H1 (cell line): ENCODE data around the gene PARD3. TPM values are rescaled to one million over a fixed set of nuclear protein-coding genes. Genes with fewer than 3 reads are reported as not detected.

ENCODE experiments used
- CTCF ChIA-PET: fragments of 300-600 bp; sonication (Branson Sonifier 250); formaldehyde crosslinking; loops from one replicate; lab custom pipeline; 2021; ENCODE audit not compliant: partially characterized antibody; lab: Charles Lee
- POLR2A ChIA-PET: fragments of 300-600 bp; sonication (Branson Sonifier 250); formaldehyde crosslinking; loops from one replicate; lab custom pipeline; 2021; ENCODE audit warnings: inconsistent platforms; ENCODE audit not compliant: partially characterized antibody; lab: Charles Lee
- DNase-seq, 2 experiments: peaks; one replicate each; pipeline versions ENCODE4 v3.0.0 to v3.0.0-alpha.2; 2010 to 2022; ENCODE audit warnings: low spot score in 2 of 2, low read depth in 1 of 2, mixed read lengths in 1 of 2
- FAIRE-seq: peaks from 2 replicates; lab custom pipeline; 2011; peaks lifted over from hg19 to GRCh38; lab: Jason Lieb, UNC
- H2AFZ ChIP-seq: 2 replicates; pipeline ENCODE4 v1.8.1; 2012; ENCODE audit warnings: low read length, inconsistent platforms
- H2AK5ac ChIP-seq: 2 replicates; pipeline ENCODE4 v1.6.1; 2013; ENCODE audit warnings: low read depth, low read length
- H2BK120ac ChIP-seq: replicated peaks from 2 replicates; pipeline ENCODE3; 2013; ENCODE audit warnings: low read depth, low read length, inconsistent platforms
- H2BK12ac ChIP-seq: 2 replicates; pipeline ENCODE4 v1.6.1; 2013; ENCODE audit warnings: low read depth, low read length
- H2BK15ac ChIP-seq: 2 replicates; pipeline ENCODE4 v1.6.1; 2013; ENCODE audit warnings: low read length
- H2BK20ac ChIP-seq: 2 replicates; pipeline ENCODE4 v1.6.1; 2013; ENCODE audit warnings: low read length
- H2BK5ac ChIP-seq: 2 replicates; pipeline ENCODE4 v1.6.1; 2013; ENCODE audit warnings: low read depth, low read length
- H3K14ac ChIP-seq: 2 replicates; pipeline ENCODE4 v1.6.1; 2013; ENCODE audit warnings: inconsistent platforms; ENCODE audit not compliant: insufficient read length
- H3K18ac ChIP-seq: 2 replicates; pipeline ENCODE4 v1.6.1; 2013; ENCODE audit warnings: low read length; ENCODE audit errors: extremely low read depth
- H3K23ac ChIP-seq: 2 replicates; pipeline ENCODE4 v1.6.1; 2013; ENCODE audit warnings: inconsistent platforms; ENCODE audit not compliant: insufficient read length
- H3K23me2 ChIP-seq: 2 replicates; pipeline ENCODE4 v1.6.1; 2013; ENCODE audit warnings: low read depth, low read length
- H3K27ac ChIP-seq: 2 replicates; pipeline ENCODE4 v1.6.1; 2011; ENCODE audit warnings: low read depth, low read length, inconsistent platforms
- H3K27me3 ChIP-seq, 4 experiments: replicated peaks in 1 of 4; 1 replicate in 1 of 4; 2 replicates in 3 of 4; pipeline versions ENCODE4 v1.6.1 to v1.8.1; 2011 to 2013; ENCODE audit warnings: low read length in 3 of 4, mild to moderate bottlenecking in 3 of 4, inconsistent platforms in 2 of 4, mixed read lengths in 2 of 4, moderate library complexity in 1 of 4; ENCODE audit not compliant: control insufficient read depth in 3 of 4, insufficient read depth in 3 of 4; ENCODE audit errors: extremely low read depth in 1 of 4
- H3K36me3 ChIP-seq, 4 experiments: 2 replicates each; pipeline versions ENCODE4 v1.6.1 to v1.8.1; 2011 to 2013; ENCODE audit warnings: mild to moderate bottlenecking in 4 of 4, low read length in 3 of 4, moderate library complexity in 2 of 4, control low read depth in 1 of 4, inconsistent platforms in 1 of 4; ENCODE audit not compliant: insufficient read depth in 4 of 4, control insufficient read depth in 2 of 4
- H3K4ac ChIP-seq: replicated peaks from 2 replicates; pipeline ENCODE3; 2013; ENCODE audit warnings: low read length, low read depth, mixed read lengths, inconsistent platforms; ENCODE audit not compliant: insufficient read length
- H3K4me1 ChIP-seq, 4 experiments: replicated peaks in 1 of 4; 1 replicate in 1 of 4; 2 replicates in 3 of 4; pipeline versions ENCODE4 v1.6.1 to v1.8.1; 2011 to 2013; ENCODE audit warnings: low read length in 3 of 4, inconsistent platforms in 2 of 4, mixed read lengths in 1 of 4; ENCODE audit not compliant: insufficient read depth in 4 of 4, control insufficient read depth in 3 of 4
- H3K4me2 ChIP-seq, 2 experiments: 2 replicates each; pipeline versions ENCODE4 v1.6.1 to v1.8.1; 2011 to 2013; ENCODE audit warnings: low read depth in 2 of 2, low read length in 2 of 2, control low read depth in 1 of 2, inconsistent platforms in 1 of 2, mild to moderate bottlenecking in 1 of 2; ENCODE audit not compliant: insufficient read depth in 1 of 2
- H3K4me3 ChIP-seq, 4 experiments: fragments of 200-600, 300-600 bp in 1 of 4; sonication (generic), shearing (Covaris generic), sonication (Bioruptor Twin) in 1 of 4; 2 replicates each; pipeline versions ENCODE4 v1.5.1 to v1.8.1; 2011 to 2016; ENCODE audit warnings: low read length in 4 of 4, low read depth in 3 of 4, control low read depth in 2 of 4, inconsistent platforms in 2 of 4, mild to moderate bottlenecking in 2 of 4, mixed read lengths in 1 of 4, moderate library complexity in 1 of 4; ENCODE audit not compliant: insufficient read depth in 2 of 4; ENCODE audit errors: extremely low read depth in 1 of 4
- H3K56ac ChIP-seq: replicated peaks from 2 replicates; pipeline ENCODE3; 2013; ENCODE audit warnings: low read depth, mild to moderate bottlenecking, mixed read lengths, low read length, inconsistent platforms; ENCODE audit not compliant: insufficient read length
- H3K79me1 ChIP-seq: 2 replicates; pipeline ENCODE4 v1.6.1; 2013; ENCODE audit warnings: low read depth, low read length, control low read depth
- H3K79me2 ChIP-seq, 2 experiments: 2 replicates each; pipeline versions ENCODE4 v1.6.1 to v1.8.1; 2012 to 2013; ENCODE audit warnings: low read length in 2 of 2, mild to moderate bottlenecking in 2 of 2, inconsistent platforms in 1 of 2; ENCODE audit not compliant: insufficient read depth in 2 of 2, control insufficient read depth in 1 of 2
- H3K9ac ChIP-seq, 4 experiments: replicated peaks in 1 of 4; 1 replicate in 1 of 4; 2 replicates in 3 of 4; pipeline versions ENCODE4 v1.6.1 to v1.8.1; 2011 to 2013; ENCODE audit warnings: low read depth in 3 of 4, low read length in 3 of 4, control low read depth in 2 of 4, mild to moderate bottlenecking in 2 of 4, moderate library complexity in 2 of 4, inconsistent platforms in 1 of 4; ENCODE audit errors: extremely low read depth in 1 of 4
- H3K9me3 ChIP-seq, 2 experiments: 2 replicates each; pipeline versions ENCODE4 v1.6.1 to v1.8.1; 2012 to 2013; ENCODE audit warnings: mild to moderate bottlenecking in 2 of 2, moderate library complexity in 2 of 2, control low read depth in 1 of 2, inconsistent platforms in 1 of 2, low read depth in 1 of 2, low read length in 1 of 2, mixed read lengths in 1 of 2; ENCODE audit not compliant: insufficient read depth in 2 of 2
- H4K20me1 ChIP-seq, 2 experiments: replicated peaks in 1 of 2; 2 replicates each; pipeline versions ENCODE3 to v1.8.1; 2011 to 2013; ENCODE audit warnings: inconsistent platforms in 2 of 2, low read length in 2 of 2, mild to moderate bottlenecking in 1 of 2; ENCODE audit not compliant: insufficient read depth in 2 of 2, control insufficient read depth in 1 of 2
- H4K5ac ChIP-seq: 2 replicates; pipeline ENCODE4 v1.6.1; 2013; ENCODE audit warnings: low read length, low read depth, mixed read lengths, inconsistent platforms; ENCODE audit not compliant: insufficient read length
- H4K8ac ChIP-seq: 2 replicates; pipeline ENCODE4 v1.8.0; 2013; ENCODE audit warnings: mild to moderate bottlenecking, moderate library complexity, low read length, inconsistent platforms; ENCODE audit not compliant: insufficient read depth; ENCODE audit errors: extremely low read depth
- H4K91ac ChIP-seq: replicated peaks from 2 replicates; pipeline ENCODE3; 2013; ENCODE audit warnings: low read length, mixed read lengths, inconsistent platforms; ENCODE audit not compliant: insufficient read length
- ATF2 ChIP-seq: IDR thresholded peaks from 2 replicates; pipeline ENCODE4 v1.6.1; 2012; ENCODE audit warnings: low read length, inconsistent platforms
- CBX8 ChIP-seq: fragments of 300-800, 300-1000 bp; sonication (generic); IDR thresholded peaks from 2 replicates; pipeline ENCODE4 v1.7.1; 2016; ENCODE audit warnings: low read depth, low read length, borderline replicate concordance
- CHD2 ChIP-seq: IDR thresholded peaks from 2 replicates; pipeline ENCODE4 v1.6.1; 2012; ENCODE audit warnings: low read length, improper control_type of control experiment
- CREB1 ChIP-seq: IDR thresholded peaks from 2 replicates; pipeline ENCODE4 v1.6.1; 2012; ENCODE audit warnings: inconsistent platforms
- HDAC6 ChIP-seq: IDR thresholded peaks from one replicate; pipeline ENCODE4 v1.7.1; 2012; ENCODE audit warnings: low read depth, mild to moderate bottlenecking, inconsistent platforms, low read length, moderate library complexity
- PHF8 ChIP-seq: fragments of 200-600 bp; sonication (generic); conservative IDR thresholded peaks from 2 replicates; pipeline ENCODE4 v1.7.1; 2012; ENCODE audit warnings: low read depth, mild to moderate bottlenecking, inconsistent platforms, low read length, moderate library complexity
- POLR2AphosphoS5 ChIP-seq: IDR thresholded peaks from 2 replicates; pipeline ENCODE4 v1.6.1; 2011; ENCODE audit warnings: low read depth, low read length
- RAD21 ChIP-seq, 2 experiments: IDR thresholded peaks in 1 of 2; conservative IDR thresholded peaks in 1 of 2; 2 replicates each; pipeline ENCODE4 v1.6.1; 2011; ENCODE audit warnings: low read depth in 2 of 2, low read length in 2 of 2, improper control_type of control experiment in 1 of 2, inconsistent platforms in 1 of 2, mild to moderate bottlenecking in 1 of 2, moderate library complexity in 1 of 2
- RFX5 ChIP-seq: IDR thresholded peaks from 2 replicates; pipeline ENCODE4 v1.6.1; 2011; ENCODE audit warnings: low read depth, low read length, improper control_type of control experiment, borderline replicate concordance
- SIN3A ChIP-seq, 2 experiments: IDR thresholded peaks in 1 of 2; conservative IDR thresholded peaks in 1 of 2; 2 replicates each; pipeline ENCODE4 v1.6.1; 2011 to 2012; ENCODE audit warnings: low read length in 2 of 2, improper control_type of control experiment in 1 of 2, low read depth in 1 of 2, mild to moderate bottlenecking in 1 of 2
- SIX5 ChIP-seq: IDR thresholded peaks from 2 replicates; pipeline ENCODE4 v1.6.1; 2011; ENCODE audit warnings: mild to moderate bottlenecking, low read depth, low read length
- SP2 ChIP-seq: IDR thresholded peaks from 2 replicates; pipeline ENCODE4 v1.6.1; 2012; ENCODE audit warnings: mild to moderate bottlenecking, low read length, inconsistent platforms
- WGBS, 2 experiments: shearing (Covaris generic) in 1 of 2; methylation state at CpG; one replicate each; pipeline versions ENCODE4 v1.1.6 to v1.1.7; 2013 to 2015; ENCODE audit warnings: low lambda C conversion rate in 2 of 2, mixed read lengths in 2 of 2, inconsistent platforms in 1 of 2, low coverage in 1 of 2, missing lambda C conversion rate in 1 of 2; ENCODE audit not compliant: insufficient replicate concordance in 2 of 2, insufficient coverage in 1 of 2, insufficient read length in 1 of 2; ENCODE audit errors: extremely low coverage in 1 of 2, missing lambda C conversion rate in 1 of 2; 5-methylcytosine and 5-hydroxymethylcytosine counted together
- polyA plus RNA-seq, 7 experiments: library from polyadenylated mRNA; depleted of rRNA in 3 of 7; stranded (reverse) in 5 of 7; unstranded in 2 of 7; fragments of >200 nt in 5 of 7; fragments of 200-250 nt in 2 of 7; gene quantifications; 1 replicate in 5 of 7; 2 replicates in 1 of 7; 4 replicates in 1 of 7; pipeline versions ENCODE4 v1.2.1 to v1.2.3, GENCODE V29; 2011 to 2013; ENCODE audit warnings: missing spikeins in 2 of 7, mixed read lengths in 2 of 7
- total RNA-seq: library from RNA; stranded (reverse); fragmentation: NEBNext Ultra II Directional; extraction: Animal tissue kit (Norgen Biotek cat#: 25700); gene quantifications from 2 replicates; pipeline ENCODE4 v1.2.1, GENCODE V29; 2021

Gene PARD3
- total and polyA plus RNA-seq, 2 of the 8 experiments (the other 6 are each of a cell fraction or from before 2014, with no cell fraction given), result 19.7 to 49.1 TPM

- H3K27ac ChIP-seq, result no peak overlapping the region
- TF ChIP-seq SP2, result no peak
- no peak for TF ChIP-seq CHD2
- no peak for TF ChIP-seq PHF8
- TF ChIP-seq CBX8, result no peak
- no peak for TF ChIP-seq RAD21 (IDR thresholded peaks at IDR 0.05 in 1 of 2, conservative IDR thresholded peaks at IDR 0.05 in 1 of 2; ENCODE audit: low read depth in 2 of 2, low read length in 2 of 2)
- TF ChIP-seq RFX5, result no peak
- no peak for TF ChIP-seq SIX5
- no peak for TF ChIP-seq CREB1
- no peak for TF ChIP-seq ATF2
- no peak for TF ChIP-seq SIN3A (conservative IDR thresholded peaks at IDR 0.05 in 1 of 2, IDR thresholded peaks at IDR 0.05 in 1 of 2; ENCODE audit: low read depth in 1 of 2, low read length in 2 of 2)
- no peak for TF ChIP-seq HDAC6
- no peak for TF ChIP-seq POLR2AphosphoS5
Measured at GRCh38 chr10:34743814-34744213, 71.3 kb downstream of the PARD3 start.

More at GRCh38 chr10:34743814-34744213, 71.3 kb downstream of the PARD3 start:
- Histone ChIP-seq H3K14ac (no peak overlapping the region), H3K79me2 (peaks cover 3 to 82% of the 10 kb centered on the region in 2 experiments; a peak in 3 of 4 replicates), H4K8ac (peak overlapping the region; percentile 0; the same call in 1 of the 2 replicates), H3K23me2 (0 out of 2 replicates have a peak, but pooled peaks cover 2% of the 10 kb centered on the region), H3K56ac (no peak overlapping the region), H3K4me2 (no peak overlapping the region), H2BK15ac (no peak overlapping the region), H2BK120ac (no peak overlapping the region), H2AFZ (no peak overlapping the region), H3K4me1 (peaks cover 2 to 13% (median 7%) of the 10 kb centered on the region in 4 experiments; a peak in 6 of 7 replicates), H3K4ac (no peak overlapping the region), H3K18ac (no peak overlapping the region), H2AK5ac (no peak overlapping the region), H3K36me3 (no peaks in the 10 kb centered on the region; a peak in 1 of 8 replicates), H3K27me3 (no peaks in the 10 kb centered on the region), H2BK20ac (no peak overlapping the region), H3K4me3 (no peak overlapping the region), H3K9ac (no peak overlapping the region), H4K91ac (no peak overlapping the region), H2BK5ac (no peak overlapping the region), H3K23ac (no peak overlapping the region), H4K20me1 (peaks cover 2 to 7% of the 10 kb centered on the region in 2 experiments), H3K79me1 (peaks cover 20% of the 10 kb centered on the region), H2BK12ac (no peak overlapping the region), H3K9me3 (no peaks in the 10 kb centered on the region), H4K5ac (no peak overlapping the region)
- DNase-seq, result no peak
- CTCF ChIA-PET, result interaction anchor here (0.8 to 1.5 kb wide), 5 partner anchors 11 to 106 kb away, joined by 3 to 8 read pairs (median 3); no protein-coding TSS in a partner anchor
- 84% methylated on average over 7 of the region's 7 CpGs; no CpG with 5 or more reads in 1 of the 2 experiments for WGBS, 2 experiments
- no peak for FAIRE-seq
- POLR2A ChIA-PET, result interaction anchor here (0.7 kb wide), 1 partner anchor 524 kb away, joined by 3 read pairs; no protein-coding TSS in a partner anchor
